HL-60/S4 treated with retinoic acid at 250 ng/mL for 4 days and 3 days (cell line): ENCODE data around the gene ZNF343.

Experiments
- in situ Hi-C: fragments of 300-500 bp; cut with MboI; formaldehyde crosslinking; loops from 2 replicates; pipeline ENCODE4 v1.7.0; 2022; ENCODE audit warnings: low sequenced_read_pairs

The ZNF343 gene

DNA sequence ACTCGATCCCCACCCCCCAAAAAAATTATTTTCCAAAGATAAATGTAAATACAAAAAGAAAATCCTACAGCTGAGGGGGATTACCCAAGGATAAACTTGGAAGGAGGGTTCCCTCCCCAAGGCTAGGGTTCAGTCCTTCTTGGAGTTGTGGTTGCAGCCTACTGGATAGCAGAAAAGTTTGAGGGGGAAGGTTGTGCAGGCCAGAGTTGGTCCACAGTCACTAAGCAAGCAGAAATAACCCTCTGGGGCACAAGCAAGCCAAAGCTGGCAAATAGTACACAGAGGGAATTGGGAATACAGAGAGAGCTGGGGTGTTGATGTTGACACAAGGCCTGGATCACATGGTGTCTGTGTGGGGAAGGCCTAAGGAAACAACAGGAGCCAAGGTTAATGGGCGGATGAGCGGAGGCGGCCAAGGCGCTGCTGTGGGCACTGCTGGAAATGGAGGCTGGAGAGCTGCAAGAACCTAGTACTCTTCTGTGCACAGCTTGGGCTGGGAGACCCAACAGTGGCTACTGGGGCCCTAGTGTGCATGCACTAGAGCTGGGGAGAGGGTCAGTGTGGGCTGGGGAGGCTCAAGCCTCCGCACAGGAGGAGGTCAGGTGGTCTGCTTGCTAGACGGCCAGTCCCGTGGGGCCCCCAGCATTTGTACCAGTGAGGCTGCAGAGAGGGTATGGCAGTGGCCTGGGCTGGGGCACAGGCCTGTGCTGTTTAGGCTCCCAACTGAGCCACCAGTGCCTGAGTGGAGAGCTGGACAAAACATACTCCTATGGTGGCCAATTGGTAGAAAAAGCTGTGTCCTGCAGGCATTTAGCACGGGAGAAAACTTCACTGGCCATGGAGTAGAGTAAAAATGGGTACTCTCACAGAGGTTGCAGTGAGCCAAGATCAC lies 32.6 kb downstream of the ZNF343 start:
- in situ Hi-C loops = no loop called here

DNA sequence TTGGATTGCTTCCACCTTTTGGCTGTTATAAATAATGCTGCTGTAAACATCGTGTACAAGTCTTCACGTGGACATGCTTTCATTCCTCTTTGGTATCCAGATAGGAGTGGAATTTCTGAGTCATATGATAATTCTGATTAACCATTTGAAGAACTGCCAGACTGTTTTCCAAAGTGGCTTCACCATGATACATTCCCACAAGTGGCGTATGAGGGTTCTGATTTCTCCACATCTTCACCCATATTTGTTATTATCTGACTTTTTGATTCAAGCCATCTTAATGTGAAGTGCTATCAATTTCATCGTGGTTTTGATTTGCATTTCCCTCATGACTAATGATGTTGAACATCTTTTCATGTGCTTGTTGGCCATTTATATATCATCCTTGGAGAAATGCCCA lies 35.2 kb downstream of the ZNF343 start:
- in situ Hi-C loops = loop anchor here (25.0 kb wide), 1 partner anchor 711 kb away; no protein-coding TSS in a partner anchor

DNA sequence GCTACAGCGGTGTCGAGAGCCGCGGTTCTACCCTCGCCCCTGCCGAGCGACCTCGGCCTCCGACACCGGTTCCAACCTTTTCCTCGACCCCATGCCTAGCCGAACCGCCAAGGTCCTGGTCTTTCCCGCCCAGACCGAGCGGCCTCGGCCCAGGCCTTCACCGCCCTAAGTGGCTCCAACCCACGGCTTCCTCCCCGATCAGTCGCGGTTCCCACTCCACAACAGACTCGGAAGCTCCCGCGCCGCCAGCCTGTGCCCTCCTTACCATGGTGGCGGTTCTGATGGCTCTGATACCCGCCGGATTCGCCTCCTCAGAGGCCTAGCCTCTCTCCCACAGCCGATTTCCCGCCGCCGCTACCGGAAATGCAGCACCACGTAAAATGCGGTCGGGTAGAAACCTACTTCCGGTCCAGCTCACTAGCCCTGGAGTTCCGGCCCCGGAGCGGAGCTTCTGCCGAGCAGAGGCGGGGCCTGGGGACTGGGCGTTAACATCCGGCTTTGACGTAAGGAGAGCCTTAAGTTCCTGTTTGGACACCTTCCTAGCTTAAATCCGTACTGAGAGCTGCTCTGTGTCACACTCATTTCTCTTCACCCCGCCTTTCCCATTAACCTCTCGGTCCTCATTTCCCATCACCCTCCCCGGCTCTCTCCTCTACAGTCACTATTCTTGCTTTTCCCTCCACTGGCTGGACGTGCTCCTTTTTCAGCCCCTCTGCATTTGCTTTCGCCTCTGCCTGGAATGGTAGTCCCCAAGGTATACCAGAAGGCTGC lies 38.1 kb downstream of the ZNF343 start, which contains the start of gene SNRPB:
SNRPB (minus strand) TSS at position 367 of the 771 bp plus-strand sequence; CDS start at position 268, 99 bp downstream.
- in situ Hi-C loops = loop anchor here (25.0 kb wide), 1 partner anchor 708 kb away; no protein-coding TSS in a partner anchor

DNA sequence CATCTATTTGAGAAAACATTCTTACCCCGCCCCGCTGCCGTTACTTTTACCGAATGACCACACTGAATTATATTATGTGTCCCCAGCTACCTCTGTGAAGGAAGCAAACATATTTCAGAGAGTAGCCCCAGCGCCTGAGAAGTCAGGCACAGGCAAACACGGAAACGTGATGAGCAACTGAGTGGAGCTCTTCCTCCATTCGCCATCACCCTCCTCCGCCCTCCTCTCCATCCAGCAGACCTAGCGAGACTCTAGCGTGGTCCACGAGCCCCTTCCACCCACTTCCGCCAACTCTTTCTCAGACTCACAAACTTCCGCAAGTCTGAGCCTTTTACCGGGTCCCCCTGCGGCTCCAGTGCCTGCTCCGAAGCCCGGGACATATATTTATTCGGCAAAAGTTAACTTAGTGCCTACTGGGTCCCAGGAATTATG lies 38.7 kb downstream of the ZNF343 start:
- in situ Hi-C loops = loop anchor here (10.0 to 25.0 kb wide), 2 partner anchors 125 to 708 kb away; no protein-coding TSS in a partner anchor

DNA sequence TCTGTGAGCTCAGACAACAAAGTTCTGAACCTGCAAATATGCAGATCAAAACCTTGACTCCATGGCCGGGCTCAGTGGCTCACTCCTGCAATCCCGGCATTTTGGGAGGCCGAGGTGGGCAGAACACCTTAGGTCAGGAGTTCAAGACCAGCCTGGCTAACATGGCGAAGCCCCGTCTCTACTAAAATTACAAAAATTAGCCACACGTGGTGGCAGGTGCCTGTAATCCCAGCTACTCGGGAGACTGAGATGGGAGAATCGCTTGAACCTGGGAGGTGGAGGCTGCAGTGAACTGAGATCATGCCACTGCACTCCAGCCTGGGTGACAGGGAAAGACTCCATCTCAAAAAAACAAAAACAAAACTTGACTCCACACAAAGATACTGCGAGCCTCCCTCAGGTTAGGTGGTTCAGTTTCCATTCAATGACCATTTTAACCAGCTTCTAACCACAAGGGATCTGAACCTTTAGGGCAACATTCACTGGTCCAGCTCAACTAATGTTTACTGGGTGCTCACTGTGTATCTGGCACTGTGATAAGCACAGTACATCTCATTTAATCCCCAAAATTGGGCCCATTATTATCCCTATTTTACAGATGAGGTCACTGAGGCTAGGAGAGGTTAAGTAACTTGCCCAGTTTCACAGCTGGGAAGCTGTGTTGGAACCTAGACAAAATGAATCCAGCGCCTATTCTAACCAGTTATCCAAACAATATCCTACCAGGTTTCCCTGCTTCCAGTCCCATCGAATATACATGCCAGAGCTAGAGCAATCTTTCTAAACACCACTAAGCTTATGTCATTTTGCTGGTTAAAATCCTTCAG lies 39.9 kb downstream of the ZNF343 start:
- in situ Hi-C loops = loop anchor here (10.0 to 25.0 kb wide), 2 partner anchors 124 to 706 kb away; no protein-coding TSS in a partner anchor

DNA sequence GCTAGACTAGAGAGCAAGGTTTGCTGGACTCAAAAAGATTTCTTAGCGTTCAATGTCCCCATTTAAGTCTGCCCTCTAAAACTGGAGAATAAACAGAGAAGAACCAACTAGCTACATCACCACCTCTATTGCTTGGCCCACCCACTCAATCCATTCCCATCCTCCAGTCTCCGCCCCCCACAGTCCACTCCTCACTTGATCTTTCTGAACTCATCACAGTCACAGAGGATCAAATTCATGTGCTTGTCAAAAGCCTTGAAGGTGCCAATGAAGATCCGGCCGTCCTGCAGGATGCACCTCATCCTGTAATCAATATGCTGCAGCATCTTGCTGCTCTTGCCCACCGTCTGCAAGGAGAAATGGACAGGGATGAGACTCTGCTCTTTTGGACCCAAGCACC lies 41.3 kb downstream of the ZNF343 start:
- in situ Hi-C loops = loop anchor here (10.0 to 25.0 kb wide), 2 partner anchors 123 to 705 kb away; no protein-coding TSS in a partner anchor

GRCh38 chr20:2465100-2465499 lies 43.6 kb downstream of the ZNF343 start:
- in situ Hi-C loops = loop anchor here (10.0 to 25.0 kb wide), 2 partner anchors 120 to 703 kb away; no protein-coding TSS in a partner anchor

GRCh38 chr20:2463616-2464365 lies 44.9 kb downstream of the ZNF343 start:
- in situ Hi-C loops = loop anchor here (10.0 to 25.0 kb wide), 2 partner anchors 119 to 701 kb away; no protein-coding TSS in a partner anchor

- in situ Hi-C loops = loop anchor here (10.0 to 25.0 kb wide), 2 partner anchors 118 to 700 kb away; no protein-coding TSS in a partner anchor
Measured at GRCh38 chr20:2462484-2462883, 46.2 kb downstream of the ZNF343 start.

GRCh38 chr20:2460752-2461424 lies 47.8 kb downstream of the ZNF343 start:
- in situ Hi-C loops = loop anchor here (10.0 to 25.0 kb wide), 2 partner anchors 116 to 699 kb away; no protein-coding TSS in a partner anchor

- in situ Hi-C loops = loop anchor here (10.0 to 25.0 kb wide), 3 partner anchors 115 to 698 kb away; no protein-coding TSS in a partner anchor
Measured at GRCh38 chr20:2459981-2460751, 48.5 kb downstream of the ZNF343 start.

DNA sequence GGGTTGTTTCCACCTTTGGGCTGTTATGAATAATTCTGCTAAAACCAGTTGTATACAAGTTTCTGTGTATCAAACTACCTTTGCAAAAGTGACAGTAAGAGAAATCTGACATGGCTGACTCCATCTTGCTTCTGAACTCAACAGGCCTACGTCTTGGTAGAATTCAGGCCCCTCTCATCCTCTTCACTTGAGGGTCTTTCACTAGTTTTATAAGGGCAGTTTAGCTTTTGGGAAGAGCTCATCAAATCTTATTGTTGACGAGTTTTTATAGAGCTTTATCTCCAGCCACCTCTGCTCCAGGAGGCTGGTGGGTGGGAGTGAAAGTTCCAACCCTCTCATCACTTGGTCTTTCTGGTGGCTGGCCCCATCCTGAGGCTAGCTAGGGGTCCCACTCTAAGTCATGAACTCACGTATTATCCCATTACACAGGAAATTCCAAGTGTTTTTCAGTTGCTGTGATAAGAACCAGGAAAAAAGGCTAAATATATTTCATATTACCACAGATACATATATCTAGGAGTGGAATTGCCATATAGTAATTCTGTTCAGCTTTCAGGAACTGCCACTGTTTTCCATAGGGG lies 49.7 kb downstream of the ZNF343 start:
- in situ Hi-C loops = loop anchor here (10.0 to 25.0 kb wide), 2 partner anchors 244 to 697 kb away; no protein-coding TSS in a partner anchor

DNA sequence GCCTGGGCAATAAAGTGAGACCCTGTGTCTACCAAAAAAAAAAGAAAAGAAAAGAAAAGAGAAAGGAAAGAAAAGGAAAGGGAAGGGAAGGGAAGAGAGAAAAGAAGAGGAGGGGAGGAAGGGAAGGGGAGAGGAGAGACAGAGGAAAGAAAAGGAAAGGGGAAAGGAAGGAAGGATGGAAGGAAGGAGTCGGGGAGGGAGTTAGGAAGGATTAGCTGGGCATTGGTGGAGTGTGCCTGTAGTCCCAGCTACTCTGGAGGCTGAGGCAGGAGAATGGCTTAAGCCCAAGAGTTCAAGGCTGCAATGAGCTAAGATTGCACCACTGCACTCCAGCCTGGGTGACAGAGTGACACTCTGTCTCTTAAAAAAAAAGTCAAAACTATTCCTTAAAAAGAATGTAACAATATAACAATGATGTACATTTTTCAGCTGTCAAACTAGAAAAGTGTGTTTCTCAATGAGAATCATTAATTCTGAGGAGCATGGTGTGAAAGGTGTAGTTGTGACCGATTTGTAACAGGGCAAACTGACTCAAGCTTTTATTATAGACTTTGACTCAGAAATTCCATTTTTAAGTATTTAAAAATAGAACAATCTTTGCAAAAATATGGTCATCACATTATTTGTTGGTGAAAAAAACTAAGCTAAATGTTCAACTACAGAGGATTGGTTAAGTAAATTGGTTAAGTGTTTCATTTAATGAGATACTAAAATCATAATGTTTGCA lies 52.8 kb downstream of the ZNF343 start:
- in situ Hi-C loops = loop anchor here (10.0 to 25.0 kb wide), 2 partner anchors 241 to 694 kb away; no protein-coding TSS in a partner anchor

DNA sequence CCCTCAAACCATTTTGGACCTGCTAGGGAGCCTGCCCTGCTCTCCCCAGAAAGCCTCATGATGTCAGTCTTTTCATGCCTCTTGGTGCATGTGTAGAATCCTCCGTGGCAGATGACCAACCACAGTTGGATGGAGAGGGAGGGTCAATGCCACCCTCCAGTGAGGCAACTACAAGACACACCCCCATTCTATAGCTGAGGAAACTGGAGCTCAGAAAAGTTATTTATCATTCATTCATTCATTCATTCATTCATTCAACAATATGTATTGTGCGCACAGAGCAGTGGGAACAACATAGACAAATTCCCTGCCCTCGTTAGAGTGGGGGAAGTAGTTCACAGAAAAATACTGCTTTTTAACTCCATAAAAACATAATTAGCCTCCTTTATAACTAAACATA lies 54.9 kb downstream of the ZNF343 start:
- in situ Hi-C loops = loop anchor here (10.0 to 25.0 kb wide), 2 partner anchors 239 to 691 kb away; no protein-coding TSS in a partner anchor

DNA sequence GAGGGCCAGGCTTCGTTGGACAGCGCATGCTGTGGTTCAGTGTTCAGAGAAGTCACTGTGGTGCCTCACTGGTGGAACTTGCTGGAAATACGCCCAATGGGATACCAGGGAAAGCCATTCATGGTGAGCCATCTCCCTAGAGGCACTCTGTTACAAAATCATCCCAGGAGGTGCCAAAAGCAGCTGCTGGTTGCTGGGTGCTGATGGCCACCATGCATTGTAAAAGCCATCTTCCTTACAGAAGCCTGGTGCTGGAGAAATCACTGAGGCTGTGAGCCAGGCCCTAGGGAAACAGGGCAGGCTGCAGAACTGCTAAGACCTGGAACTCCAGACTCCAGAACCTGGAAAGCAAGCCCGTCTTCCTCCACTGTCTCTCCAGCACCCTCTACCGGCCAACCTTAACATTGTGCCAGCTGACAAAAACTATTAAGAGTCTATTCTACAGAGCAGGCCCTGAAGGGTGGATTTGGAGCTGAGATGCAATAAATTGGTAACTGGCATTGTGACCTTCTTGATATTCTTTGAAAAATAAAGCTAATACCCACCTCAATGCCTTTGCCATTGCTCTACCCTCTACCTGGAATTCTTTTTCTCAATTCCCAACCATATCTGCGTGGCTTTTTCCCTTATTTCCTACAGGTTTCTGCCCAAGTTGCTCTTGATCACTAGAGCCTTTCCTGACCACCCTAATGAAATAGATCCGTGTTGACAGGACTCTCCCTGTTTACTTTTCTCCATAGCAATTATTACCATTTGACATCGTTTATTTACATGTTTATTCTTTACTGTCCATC lies 56.6 kb downstream of the ZNF343 start:
- in situ Hi-C loops = loop anchor here (10.0 to 25.0 kb wide), 2 partner anchors 237 to 690 kb away; no protein-coding TSS in a partner anchor

DNA sequence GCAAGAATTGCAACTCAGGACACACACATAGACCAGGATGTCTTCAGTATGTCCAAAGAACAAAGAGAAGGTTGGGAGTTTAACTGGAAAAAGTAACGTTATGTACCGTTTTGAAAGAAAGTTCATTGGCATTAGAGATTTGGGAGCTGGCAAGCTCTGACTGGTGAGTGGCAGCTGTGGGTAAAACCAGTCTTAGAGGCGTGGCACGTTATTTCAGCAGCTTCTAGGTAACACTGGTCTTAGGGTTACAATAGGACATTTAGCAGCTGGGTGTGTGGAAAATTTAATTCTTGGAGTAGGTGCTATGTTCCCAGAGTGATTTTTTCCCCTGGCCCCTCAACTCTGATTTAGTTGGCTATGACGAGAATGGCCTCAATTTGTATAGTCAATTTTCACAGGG lies 57.3 kb downstream of the ZNF343 start:
- in situ Hi-C loops = loop anchor here (10.0 to 25.0 kb wide), 2 partner anchors 237 to 689 kb away; no protein-coding TSS in a partner anchor
